Bronchial epithelial cell (primary cell): ENCODE results near the gene OGFOD3. TPM values are rescaled to one million over a fixed set of nuclear protein-coding genes. Genes with fewer than 3 reads are reported as not detected.
A peak's percentile ranks its signal among the peaks of the same experiment; 100 is the strongest.

Experiments
- DNase-seq: peaks from one replicate; pipeline ENCODE4 v3.0.0-alpha.2; 2010; ENCODE audit warnings: low read depth
- FAIRE-seq: peaks from 2 replicates; lab custom pipeline; 2011; peaks lifted over from hg19 to GRCh38; lab: Jason Lieb, UNC
- H3K27me3 ChIP-seq: 2 replicates; pipeline ENCODE4 v1.5.1; 2011; ENCODE audit warnings: low read length; ENCODE audit not compliant: control insufficient read depth, insufficient read depth
- H3K36me3 ChIP-seq: 2 replicates; pipeline ENCODE4 v1.5.1; 2011; ENCODE audit warnings: low read length; ENCODE audit not compliant: control insufficient read depth, insufficient read depth
- H3K4me3 ChIP-seq: 2 replicates; pipeline ENCODE4 v1.5.1; 2011; ENCODE audit warnings: mild to moderate bottlenecking, low read depth, low read length, control low read depth
- total RNA-seq: library from RNA; depleted of rRNA; stranded (reverse); fragments of >200 nt; gene quantifications from 2 replicates; pipeline ENCODE4 v1.2.1, GENCODE V29; 2014
- TF ChIP-seq, protein P1 (sequence below): IDR thresholded peaks from 2 replicates; pipeline ENCODE4 v1.5.1; 2011; ENCODE audit warnings: mild to moderate bottlenecking, moderate library complexity, low read length, control low read depth, inconsistent platforms; ENCODE audit not compliant: insufficient read depth, severe bottlenecking

OGFOD3 gene
- total RNA-seq, 1 donor from 2014 or later: 25.0 TPM

DNA sequence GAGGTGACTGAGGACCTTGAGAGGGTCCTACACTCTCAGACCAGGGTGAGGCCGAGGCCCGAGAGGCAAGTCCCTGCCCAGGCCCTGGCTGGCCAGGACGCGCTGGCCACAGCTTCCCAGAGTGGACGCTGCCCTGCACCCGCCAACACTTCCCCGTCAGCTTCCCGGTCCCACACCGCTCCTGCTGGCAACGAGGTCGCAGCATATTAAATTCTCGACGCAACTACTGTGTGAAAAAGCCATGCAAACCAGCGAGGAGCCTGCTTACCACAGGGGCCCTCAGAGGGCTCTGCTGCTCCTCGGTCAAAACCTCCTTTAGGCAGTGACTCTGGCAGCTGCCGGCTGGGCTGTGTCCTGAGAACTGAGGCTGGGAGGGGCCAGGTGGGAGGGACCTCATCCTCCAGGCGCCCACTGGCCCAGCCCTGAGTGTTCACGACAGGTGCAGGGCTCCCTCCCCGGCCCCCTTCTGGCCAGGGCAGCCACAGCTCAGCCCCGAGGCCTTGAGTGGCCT lies 61.5 kb downstream of the OGFOD3 start:
- DNase-seq (no peak), FAIRE-seq (no peak)
- Histone ChIP-seq H3K36me3 (no peaks in the 10 kb centered on the region), H3K4me3 (no peak overlapping the region), H3K27me3 (peaks cover 12% of the 10 kb centered on the region)
- TF ChIP-seq, protein P1, sequence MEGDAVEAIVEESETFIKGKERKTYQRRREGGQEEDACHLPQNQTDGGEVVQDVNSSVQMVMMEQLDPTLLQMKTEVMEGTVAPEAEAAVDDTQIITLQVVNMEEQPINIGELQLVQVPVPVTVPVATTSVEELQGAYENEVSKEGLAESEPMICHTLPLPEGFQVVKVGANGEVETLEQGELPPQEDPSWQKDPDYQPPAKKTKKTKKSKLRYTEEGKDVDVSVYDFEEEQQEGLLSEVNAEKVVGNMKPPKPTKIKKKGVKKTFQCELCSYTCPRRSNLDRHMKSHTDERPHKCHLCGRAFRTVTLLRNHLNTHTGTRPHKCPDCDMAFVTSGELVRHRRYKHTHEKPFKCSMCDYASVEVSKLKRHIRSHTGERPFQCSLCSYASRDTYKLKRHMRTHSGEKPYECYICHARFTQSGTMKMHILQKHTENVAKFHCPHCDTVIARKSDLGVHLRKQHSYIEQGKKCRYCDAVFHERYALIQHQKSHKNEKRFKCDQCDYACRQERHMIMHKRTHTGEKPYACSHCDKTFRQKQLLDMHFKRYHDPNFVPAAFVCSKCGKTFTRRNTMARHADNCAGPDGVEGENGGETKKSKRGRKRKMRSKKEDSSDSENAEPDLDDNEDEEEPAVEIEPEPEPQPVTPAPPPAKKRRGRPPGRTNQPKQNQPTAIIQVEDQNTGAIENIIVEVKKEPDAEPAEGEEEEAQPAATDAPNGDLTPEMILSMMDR: no peak

DNA sequence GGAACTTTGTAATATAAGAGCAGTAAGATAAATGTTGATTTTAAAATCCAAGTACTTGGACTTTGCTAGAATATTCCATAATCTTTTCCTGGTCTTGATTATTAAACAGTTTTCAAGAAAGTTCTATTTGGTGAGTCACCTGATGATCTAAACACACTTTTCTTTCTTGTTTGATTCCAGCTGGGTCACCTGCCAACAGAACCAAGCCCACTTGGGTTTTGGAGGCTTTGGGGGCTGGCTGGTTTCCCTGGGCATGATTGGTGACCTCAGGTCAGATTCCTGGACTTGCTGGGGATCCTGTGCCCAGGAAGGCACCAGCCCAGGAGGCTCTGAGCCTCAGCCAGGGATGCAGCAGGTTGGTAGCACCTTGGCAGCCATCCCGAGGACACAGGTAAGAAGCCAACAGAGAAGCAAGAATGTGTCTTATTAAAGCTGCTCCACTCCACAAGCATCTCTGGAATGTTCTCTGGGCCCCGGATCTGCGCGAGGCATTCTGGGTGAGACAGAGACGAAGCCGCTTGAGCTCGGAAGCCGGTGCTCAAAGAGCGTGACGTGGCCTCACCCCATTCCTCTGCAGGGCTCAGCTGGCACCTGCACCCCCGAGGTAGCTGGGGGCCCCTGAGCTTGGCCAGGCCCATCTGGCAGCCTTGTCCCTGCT lies 62.5 kb downstream of the OGFOD3 start:
- TF ChIP-seq, protein P1: no peak
- Histone ChIP-seq H3K36me3 (no peaks in the 10 kb centered on the region), H3K27me3 (peaks cover 9% of the 10 kb centered on the region), H3K4me3 (no peak overlapping the region)
- DNase-seq (peak; percentile 65), FAIRE-seq (no peak)

DNA sequence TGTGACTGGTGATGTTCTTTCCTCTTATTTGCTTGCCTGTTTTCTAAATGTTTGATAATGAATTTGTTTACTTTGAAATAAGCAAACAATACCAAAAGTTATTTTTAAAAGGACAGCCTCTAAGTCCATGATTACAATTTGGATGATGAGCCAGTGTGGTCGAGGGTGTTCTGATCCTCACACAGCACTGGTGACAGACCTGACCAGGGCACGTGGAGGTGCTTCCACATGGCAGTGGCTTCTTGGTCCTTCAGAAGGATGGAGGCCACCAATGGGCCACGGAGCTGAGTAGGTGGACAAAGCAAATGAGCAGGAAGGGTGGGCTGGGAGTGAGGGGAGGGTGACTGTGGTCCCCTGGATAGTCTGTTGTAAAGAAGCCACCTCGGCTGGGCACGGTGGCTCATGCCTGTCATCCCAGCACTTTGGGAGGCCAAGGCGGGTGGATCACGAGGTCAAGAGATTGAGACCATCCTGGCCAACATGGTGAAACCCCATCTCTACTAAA lies 63.5 kb downstream of the OGFOD3 start:
- no peak for DNase-seq
- TF ChIP-seq, protein P1: no peak
- no peak for FAIRE-seq
- H3K4me3 ChIP-seq: no peak overlapping the region
- H3K27me3 ChIP-seq: peaks cover 9% of the 10 kb centered on the region
- no peaks in the 10 kb centered on the region for H3K36me3 ChIP-seq

- peaks cover 9% of the 10 kb centered on the region for H3K27me3 ChIP-seq
- no peak for FAIRE-seq
- TF ChIP-seq, protein P1: no peak
- no peak for DNase-seq
- H3K4me3 ChIP-seq: no peak overlapping the region
- H3K36me3 ChIP-seq: no peaks in the 10 kb centered on the region
These were observed 64.9 kb downstream of the OGFOD3 start for GRCh38 chr17:82353484-82353883.

- DNase-seq: peak; percentile 71
- no peak overlapping the region for H3K4me3 ChIP-seq
- no peak for FAIRE-seq
- H3K27me3 ChIP-seq: peaks cover 7% of the 10 kb centered on the region
- TF ChIP-seq, protein P1: peak; percentile 97
- H3K36me3 ChIP-seq: no peaks in the 10 kb centered on the region
These were observed 66.5 kb downstream of the OGFOD3 start for GRCh38 chr17:82351713-82352488.
